NOMO-1 (cell line): ENCODE results near the gene NDC1.
"Not testable (repeated sequence)": the region's sequence is repeated elsewhere in the genome, so short reads cannot be mapped to it uniquely, and the experiment has no call there.

Experiments used
- DNase-seq, 2 experiments: peaks; one replicate each; lab custom pipeline; 2025; ENCODE audit not compliant: unreplicated experiment in 2 of 2; lab: John Stamatoyannopoulos, UW

Gene NDC1, protein sequence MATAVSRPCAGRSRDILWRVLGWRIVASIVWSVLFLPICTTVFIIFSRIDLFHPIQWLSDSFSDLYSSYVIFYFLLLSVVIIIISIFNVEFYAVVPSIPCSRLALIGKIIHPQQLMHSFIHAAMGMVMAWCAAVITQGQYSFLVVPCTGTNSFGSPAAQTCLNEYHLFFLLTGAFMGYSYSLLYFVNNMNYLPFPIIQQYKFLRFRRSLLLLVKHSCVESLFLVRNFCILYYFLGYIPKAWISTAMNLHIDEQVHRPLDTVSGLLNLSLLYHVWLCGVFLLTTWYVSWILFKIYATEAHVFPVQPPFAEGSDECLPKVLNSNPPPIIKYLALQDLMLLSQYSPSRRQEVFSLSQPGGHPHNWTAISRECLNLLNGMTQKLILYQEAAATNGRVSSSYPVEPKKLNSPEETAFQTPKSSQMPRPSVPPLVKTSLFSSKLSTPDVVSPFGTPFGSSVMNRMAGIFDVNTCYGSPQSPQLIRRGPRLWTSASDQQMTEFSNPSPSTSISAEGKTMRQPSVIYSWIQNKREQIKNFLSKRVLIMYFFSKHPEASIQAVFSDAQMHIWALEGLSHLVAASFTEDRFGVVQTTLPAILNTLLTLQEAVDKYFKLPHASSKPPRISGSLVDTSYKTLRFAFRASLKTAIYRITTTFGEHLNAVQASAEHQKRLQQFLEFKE

DNA sequence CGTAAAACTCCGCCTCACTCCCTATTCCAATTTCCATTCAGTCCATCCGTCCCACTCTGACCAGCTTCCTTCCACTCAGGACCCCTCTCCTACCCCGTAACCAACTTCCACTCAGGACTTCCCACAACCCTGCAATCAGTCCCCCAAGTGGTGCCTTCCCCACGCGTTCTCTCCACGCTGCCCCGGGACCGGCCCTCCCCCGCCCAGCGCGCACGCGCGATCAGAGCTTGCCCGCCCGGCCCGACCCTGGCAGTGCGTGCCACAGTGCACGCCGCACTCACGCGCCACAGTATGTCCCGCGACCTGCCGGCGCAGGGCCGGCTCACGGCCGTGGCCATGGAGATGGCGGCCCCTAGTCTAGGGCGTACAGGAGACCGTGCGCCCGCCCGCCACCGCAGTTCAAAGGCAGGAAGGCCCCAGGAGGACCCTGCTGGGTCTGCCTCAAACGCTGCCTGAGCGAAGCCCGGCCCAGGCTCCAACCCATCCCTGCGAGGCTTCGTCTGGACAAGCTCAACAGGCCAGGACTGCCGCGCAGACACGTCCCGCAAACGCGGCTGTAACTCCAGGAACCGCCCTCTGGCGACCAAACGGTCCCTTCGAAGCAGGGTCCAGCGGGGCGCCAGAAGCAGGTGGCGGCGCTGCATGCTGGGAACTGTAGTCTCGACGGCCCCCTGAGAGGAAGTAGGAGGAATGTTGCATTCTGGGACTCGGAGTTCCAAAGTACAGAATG, at the start of gene NDC1:
NDC1 (minus strand) TSS at position 373 of the 730 bp plus-strand sequence; CDS start at position 338, 35 bp downstream.
- peak; percentile 94 to 95 for DNase-seq

DNA sequence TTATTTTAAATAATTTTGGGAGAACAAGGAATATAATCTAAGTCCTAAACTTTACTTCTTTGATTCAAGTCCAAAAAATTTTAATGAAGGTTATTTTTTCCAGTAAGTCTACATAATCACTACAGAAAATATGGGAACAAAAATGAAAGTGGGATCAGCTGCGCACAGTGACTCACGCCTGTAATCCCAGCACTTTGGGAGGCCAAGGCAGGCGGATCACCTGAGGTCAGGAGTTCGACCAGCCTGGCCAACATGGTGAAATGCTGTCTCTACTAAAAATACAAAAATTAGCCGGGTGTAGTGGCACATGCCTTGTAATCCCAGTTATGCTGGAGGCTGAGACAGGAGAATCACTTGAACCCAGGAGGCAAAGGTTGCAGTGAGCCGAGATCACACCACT, 45.5 kb upstream of the NDC1 start:
- DNase-seq = not testable (repeated sequence)

DNA sequence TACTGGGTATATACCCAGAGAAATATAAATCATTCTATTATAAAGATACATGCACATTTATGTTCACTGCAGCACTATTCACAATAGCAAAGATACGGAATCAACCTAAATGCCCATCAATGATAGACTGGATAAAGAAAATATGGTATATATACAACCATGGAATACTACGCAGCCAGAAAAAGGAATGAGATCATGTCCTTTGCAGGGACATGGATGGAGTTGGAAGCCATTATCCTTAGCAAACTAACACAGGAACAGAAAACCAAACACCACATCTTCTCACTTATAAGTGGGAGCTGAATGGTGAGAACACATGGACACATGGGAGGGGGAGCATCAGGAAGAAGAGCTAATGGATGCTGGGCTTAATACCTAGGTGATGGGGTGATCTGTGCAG, 43.8 kb upstream of the NDC1 start:
- DNase-seq = not testable (repeated sequence)

DNA sequence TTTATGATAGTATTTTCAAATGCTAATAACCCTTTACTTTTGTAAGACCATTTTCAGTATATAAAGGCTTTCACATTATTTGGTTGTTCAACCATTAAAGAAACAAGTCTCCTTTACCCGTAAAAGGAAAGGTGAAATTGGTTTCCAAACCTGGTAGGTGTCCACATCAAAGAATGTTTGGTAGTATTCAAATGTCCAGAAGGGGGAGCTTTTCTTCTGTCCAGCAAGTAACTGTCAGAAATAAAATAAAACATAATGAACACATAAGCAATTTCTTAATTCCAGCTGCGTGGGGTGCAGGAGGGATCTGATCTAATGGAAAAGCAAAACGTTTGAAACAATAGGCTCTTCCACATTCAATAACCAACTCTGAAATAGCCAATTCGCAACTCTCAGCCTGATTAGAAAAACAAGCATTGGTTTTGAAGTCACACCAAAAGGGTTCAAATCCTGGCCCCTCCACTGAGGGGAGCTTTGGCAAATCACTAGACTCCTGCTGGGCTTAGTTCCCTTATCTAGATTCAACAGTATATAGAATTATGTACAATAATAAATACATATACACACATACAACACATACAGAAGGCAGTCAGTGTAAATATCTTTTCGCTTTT, 40.5 kb upstream of the NDC1 start:
- DNase-seq = peak in 1 of 2 experiments; percentile 41

DNA sequence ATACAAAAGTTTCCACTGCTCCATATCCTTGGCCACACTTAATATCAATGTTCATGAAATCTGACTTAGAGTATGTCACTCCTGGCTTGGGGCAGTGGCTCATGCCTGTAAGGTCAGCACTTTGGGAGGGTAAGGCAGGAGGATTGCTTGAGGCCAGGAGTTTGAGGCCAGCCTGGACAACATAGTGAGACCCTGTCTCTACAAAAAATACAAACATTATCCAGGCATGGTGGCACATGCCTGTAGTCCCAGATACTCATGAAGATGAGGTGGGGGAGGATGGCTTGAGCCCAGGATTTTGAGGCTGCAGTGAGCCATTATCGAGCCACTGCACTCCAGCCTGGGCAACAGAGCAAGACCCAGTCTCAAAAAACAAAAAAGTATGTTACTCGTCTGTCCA, 37.1 kb upstream of the NDC1 start:
- DNase-seq = not testable (repeated sequence)

DNA sequence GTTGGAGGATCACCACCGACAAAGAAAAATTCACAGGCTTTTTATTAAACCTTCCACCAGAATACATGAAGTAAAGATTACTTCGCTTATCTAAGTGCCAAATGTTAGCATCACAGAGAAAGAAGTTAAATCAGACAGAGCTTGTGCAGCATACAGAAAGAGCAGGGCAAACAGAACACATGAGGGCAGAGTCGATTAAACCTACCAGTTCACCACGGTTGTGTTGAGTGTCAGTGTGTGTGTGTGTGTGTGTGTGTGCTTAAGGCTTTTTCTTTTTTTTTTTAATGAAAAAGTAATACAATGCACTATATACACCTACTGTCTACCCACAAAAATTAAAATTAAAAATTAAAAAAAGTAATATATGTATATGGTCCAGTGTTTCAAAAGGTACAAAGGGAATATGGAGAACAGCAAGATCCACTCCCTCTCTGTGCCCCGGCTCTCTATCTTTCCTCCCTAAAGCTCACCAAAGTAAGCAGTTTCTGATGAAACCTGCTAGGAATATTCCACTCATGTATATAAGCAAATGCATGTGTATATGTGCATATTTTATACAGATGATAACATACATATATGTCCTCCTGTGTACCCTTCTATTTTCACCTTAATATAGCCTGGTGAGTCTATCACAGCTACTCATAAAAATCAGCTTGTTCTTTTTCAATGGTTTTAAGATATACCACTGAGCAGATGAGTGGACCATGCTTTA, 33.8 kb upstream of the NDC1 start:
- DNase-seq = no peak

DNA sequence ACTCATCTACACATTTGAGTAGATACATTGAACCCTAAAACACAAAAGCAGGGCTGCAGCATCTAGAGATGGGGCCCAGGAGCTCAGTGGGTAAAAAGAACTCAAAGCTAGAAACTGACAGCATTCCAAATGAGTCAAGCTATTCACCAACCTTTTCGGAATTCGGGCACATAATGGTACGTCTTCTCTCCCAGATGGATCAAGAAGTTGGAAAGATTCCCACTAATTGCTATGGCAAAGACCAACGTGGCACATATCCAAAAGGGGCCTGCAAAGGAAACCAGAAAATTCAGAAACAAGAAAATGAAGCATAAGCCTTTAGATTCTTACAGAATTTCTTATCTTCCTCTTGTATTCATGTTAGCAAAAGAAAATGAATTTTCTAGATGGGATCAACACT, 33.1 kb upstream of the NDC1 start:
- DNase-seq = no peak

- peak; percentile 25 to 58 for DNase-seq
These were observed 31.5 kb upstream of the NDC1 start for GRCh38 chr1:53869454-53870117.

GRCh38 chr1:53868565-53868964, 30.5 kb upstream of the NDC1 start:
- DNase-seq = no peak

DNA sequence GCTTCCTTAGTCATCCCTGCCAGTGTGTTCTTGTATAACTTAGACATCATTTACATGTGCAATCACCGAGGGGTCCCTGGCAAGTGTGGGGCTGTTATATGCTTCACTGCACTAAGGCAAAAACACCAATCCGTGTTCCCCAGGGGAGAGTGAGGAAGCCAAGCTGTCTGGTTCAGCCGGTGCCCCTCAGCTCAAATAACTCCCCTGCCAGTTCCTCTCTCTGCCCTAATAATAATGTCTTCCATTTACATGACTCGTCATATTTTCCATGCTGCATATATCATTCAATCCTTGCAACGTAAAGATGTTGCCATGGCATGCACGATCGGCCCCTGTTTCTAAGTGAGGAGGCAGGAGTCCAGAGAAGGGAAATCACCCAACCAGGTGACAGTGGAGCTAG, 24.4 kb upstream of the NDC1 start:
- DNase-seq = no peak

DNA sequence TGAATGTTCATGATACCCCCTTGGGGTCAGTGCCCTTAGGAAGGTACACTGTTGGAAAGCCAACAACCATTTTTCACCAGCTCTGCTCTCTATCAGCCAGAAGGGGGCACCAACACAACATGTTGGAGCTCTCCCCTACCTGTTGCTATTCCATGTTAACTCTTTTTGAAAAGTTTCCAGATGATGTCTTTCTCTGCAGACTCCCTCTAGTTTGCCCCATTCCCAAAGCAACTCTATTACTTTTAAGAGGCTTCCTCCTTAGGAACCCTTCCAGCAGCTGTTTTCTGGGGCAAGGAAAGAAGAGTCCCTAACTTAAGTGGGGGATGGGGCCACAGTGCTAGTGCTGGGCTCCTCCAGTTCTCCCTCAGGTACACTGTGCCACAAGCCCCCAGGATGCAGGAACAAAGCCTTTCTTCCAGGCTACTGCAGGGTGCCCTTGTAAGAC, 22.9 kb upstream of the NDC1 start:
- peak in 1 of 2 experiments; percentile 59 for DNase-seq

- no peak for DNase-seq
These were observed 13.6 kb upstream of the NDC1 start for GRCh38 chr1:53851571-53852285.

GRCh38 chr1:53850082-53850673, 12.1 kb upstream of the NDC1 start:
- DNase-seq = no peak

GRCh38 chr1:53847980-53848379, 9.9 kb upstream of the NDC1 start:
- DNase-seq = peak in 1 of 2 experiments; percentile 8

DNA sequence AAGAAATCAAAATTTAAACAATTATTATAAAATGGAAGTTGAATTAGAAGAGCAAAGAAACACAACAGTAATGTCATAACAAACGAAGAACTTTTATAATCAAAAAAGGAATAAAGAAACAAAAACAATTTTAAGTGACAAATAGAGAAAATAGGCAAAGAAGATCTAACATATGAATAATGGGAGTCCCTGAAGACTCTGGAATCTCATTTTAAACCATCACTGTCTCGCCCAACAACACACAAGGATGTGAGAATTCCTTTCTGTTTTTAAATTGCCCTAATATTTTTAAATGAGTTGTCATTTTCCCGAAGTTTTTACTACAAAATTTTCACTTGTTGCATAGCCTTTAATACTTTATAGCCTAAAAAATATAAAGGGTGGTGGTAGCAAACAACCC, 4.3 kb upstream of the NDC1 start:
- DNase-seq = no peak

DNA sequence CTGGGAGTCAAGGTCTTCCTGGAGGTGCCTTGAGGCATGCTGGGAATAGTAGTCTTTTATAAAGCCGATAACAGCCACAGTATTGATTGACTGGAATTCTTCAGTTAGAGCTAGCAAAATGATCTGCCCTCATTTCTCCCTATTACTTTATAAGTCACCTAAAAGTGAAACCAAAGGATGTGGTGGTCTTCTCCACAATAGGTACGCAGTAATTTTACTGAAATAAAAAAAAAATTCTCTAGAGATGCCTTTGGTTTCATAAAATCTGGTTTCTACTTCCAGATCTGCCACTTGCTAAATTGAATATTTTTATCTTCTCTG, 518 bp upstream of the NDC1 start:
- no peak for DNase-seq

DNA sequence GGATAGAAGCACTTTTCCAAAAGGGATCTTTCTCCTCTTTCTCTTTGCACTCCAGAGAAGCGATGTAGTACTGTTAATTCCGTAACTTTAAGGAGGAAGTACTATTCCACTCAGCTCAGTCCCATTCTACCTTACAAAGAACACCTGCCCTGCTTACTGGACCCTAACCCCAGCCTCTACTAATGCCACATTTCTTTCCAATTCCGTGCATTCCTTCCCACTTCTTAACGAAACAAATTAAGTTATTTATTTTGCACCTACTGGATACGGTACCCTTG, 511 bp downstream of the NDC1 start:
- DNase-seq = peak in 1 of 2 experiments; percentile 23

GRCh38 chr1:53835491-53835890, 2.6 kb downstream of the NDC1 start:
- no peak for DNase-seq

- no peak for DNase-seq
These were observed 3.3 kb downstream of the NDC1 start for GRCh38 chr1:53834776-53835175.
